GM23338 (cell line): Measurements from ENCODE around the gene SERPINB6.

Experiments
- CREB1 ChIP-seq: fragments of 250-450 bp; sonication (Bioruptor Pico); IDR thresholded peaks from 2 replicates; pipeline ENCODE4 v1.5.0; 2020; ENCODE audit warnings: low read depth, mild to moderate bottlenecking, moderate library complexity
- EZH2 ChIP-seq: fragments of 200-600 bp; sonication (generic); IDR thresholded peaks from one replicate; pipeline ENCODE4 v1.8.0; 2017; ENCODE audit warnings: antibody characterized with exemption, mild to moderate bottlenecking, low read depth; ENCODE audit not compliant: unreplicated experiment
- EZH2phosphoT487 ChIP-seq: fragments of 200-600 bp; sonication (generic); IDR thresholded peaks from one replicate; pipeline ENCODE4 v1.8.1; 2018; ENCODE audit warnings: antibody characterized with exemption; ENCODE audit not compliant: unreplicated experiment
- POLR2AphosphoS5 ChIP-seq: IDR thresholded peaks from 2 replicates; pipeline ENCODE4 v1.6.1; 2016; ENCODE audit warnings: antibody characterized with exemption, low read depth
- TF ChIP-seq, protein P1 (sequence below), 2 experiments: fragments of 200-600 bp in 1 of 2; sonication (generic) in 1 of 2; conservative IDR thresholded peaks; 2 replicates each; pipeline versions ENCODE4 v1.5.1 to v1.6.1; 2016 to 2017; ENCODE audit warnings: antibody characterized with exemption in 2 of 2, low read depth in 2 of 2, mild to moderate bottlenecking in 2 of 2, moderate library complexity in 1 of 2

DNA sequence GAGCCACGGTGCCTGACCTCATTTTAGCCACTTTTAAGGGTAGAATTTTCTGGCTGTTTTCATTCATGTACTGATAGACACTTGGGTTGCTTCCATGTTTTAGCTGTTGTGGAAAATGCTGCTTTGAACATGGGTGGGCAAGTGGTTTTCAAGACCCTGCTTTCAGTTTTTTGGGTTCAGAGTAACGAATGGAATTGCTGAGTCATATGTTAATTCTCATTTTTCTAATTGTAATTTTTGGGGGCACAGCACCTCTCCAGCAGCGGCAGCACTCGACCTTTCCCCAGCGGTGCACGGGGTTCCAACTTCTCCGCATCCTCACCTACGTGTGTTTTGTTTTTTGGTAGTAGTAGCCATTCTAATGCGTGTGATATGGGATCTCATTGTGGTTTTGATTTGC, 33.7 kb upstream of the SERPINB6 start:
- TF ChIP-seq, protein P1, sequence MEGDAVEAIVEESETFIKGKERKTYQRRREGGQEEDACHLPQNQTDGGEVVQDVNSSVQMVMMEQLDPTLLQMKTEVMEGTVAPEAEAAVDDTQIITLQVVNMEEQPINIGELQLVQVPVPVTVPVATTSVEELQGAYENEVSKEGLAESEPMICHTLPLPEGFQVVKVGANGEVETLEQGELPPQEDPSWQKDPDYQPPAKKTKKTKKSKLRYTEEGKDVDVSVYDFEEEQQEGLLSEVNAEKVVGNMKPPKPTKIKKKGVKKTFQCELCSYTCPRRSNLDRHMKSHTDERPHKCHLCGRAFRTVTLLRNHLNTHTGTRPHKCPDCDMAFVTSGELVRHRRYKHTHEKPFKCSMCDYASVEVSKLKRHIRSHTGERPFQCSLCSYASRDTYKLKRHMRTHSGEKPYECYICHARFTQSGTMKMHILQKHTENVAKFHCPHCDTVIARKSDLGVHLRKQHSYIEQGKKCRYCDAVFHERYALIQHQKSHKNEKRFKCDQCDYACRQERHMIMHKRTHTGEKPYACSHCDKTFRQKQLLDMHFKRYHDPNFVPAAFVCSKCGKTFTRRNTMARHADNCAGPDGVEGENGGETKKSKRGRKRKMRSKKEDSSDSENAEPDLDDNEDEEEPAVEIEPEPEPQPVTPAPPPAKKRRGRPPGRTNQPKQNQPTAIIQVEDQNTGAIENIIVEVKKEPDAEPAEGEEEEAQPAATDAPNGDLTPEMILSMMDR (conservative IDR thresholded peaks at IDR 0.05; ENCODE audit: low read depth in 2 of 2): no peak
- no peak for TF ChIP-seq EZH2phosphoT487
- no peak for TF ChIP-seq CREB1
- TF ChIP-seq POLR2AphosphoS5: no peak
- TF ChIP-seq EZH2: no peak
